HG03097 (cell line): ENCODE results near the gene LMLN.
A peak's percentile ranks its signal among the peaks of the same experiment; 100 is the strongest.
"Not testable (repeated sequence)": the region's sequence is repeated elsewhere in the genome, so short reads cannot be mapped to it uniquely, and the experiment has no call there.

Source experiments
- ATAC-seq: cut with Tn5 transposase; IDR thresholded peaks from one replicate; pipeline ENCODE4 v1.9.1; 2021; ENCODE audit not compliant: unreplicated experiment, low FRiP score

Gene LMLN

GRCh38 chr3:197959891-197960693, at the start of gene LMLN:
Gene LMLN, plus strand, starts transcription at chr3:197960217. Its CDS starts 29 bp downstream, at chr3:197960246.
- ATAC-seq = peak; percentile 97

GRCh38 chr3:197912741-197913476, 47.1 kb upstream of the LMLN start:
- ATAC-seq = no peak

GRCh38 chr3:197913641-197914380, 46.2 kb upstream of the LMLN start:
- ATAC-seq = no peak

GRCh38 chr3:197921429-197922275, 38.4 kb upstream of the LMLN start:
- not testable (repeated sequence) for ATAC-seq

- ATAC-seq = no peak
Measured at GRCh38 chr3:197926418-197926817, 33.6 kb upstream of the LMLN start.

GRCh38 chr3:197927578-197927977, 32.4 kb upstream of the LMLN start:
- not testable (repeated sequence) for ATAC-seq

GRCh38 chr3:197936819-197937384, 23.1 kb upstream of the LMLN start:
- no peak for ATAC-seq

GRCh38 chr3:197940745-197941384, 19.2 kb upstream of the LMLN start:
- no peak for ATAC-seq

- ATAC-seq = no peak
Measured at GRCh38 chr3:197942956-197943556, 17.0 kb upstream of the LMLN start.

GRCh38 chr3:197949191-197949777, 10.7 kb upstream of the LMLN start:
- ATAC-seq = no peak

- ATAC-seq = peak; percentile 81
Measured at GRCh38 chr3:197949778-197950676, 10.0 kb upstream of the LMLN start, which contains the start of gene RPL35A. Gene RPL35A, plus strand, starts transcription at chr3:197950190. Its CDS starts 778 bp downstream, at chr3:197950968.

- no peak for ATAC-seq
Measured at GRCh38 chr3:197950677-197951061, 9.3 kb upstream of the LMLN start.

- no peak for ATAC-seq
Measured at GRCh38 chr3:197951392-197951990, 8.5 kb upstream of the LMLN start.

- no peak for ATAC-seq
Measured at GRCh38 chr3:197952440-197952839, 7.6 kb upstream of the LMLN start.

- ATAC-seq = no peak
Measured at GRCh38 chr3:197953325-197953724, 6.7 kb upstream of the LMLN start.

- no peak for ATAC-seq
Measured at GRCh38 chr3:197953881-197954280, 6.1 kb upstream of the LMLN start.

- ATAC-seq = no peak
Measured at GRCh38 chr3:197955892-197956477, 4.0 kb upstream of the LMLN start.
